MM.1S (cell line): ENCODE results near the gene MOAP1.

Experiments used
- EZH2 ChIP-seq: fragments of 300-600 bp; sonication (generic); optimal IDR thresholded peaks from 2 replicates; pipeline ENCODE3; 2017; ENCODE audit warnings: low read depth, mild to moderate bottlenecking, antibody characterized with exemption, low read length, mixed read lengths
- EZH2phosphoT487 ChIP-seq: fragments of 300-600 bp; sonication (generic); IDR thresholded peaks from 2 replicates; pipeline ENCODE4 v1.6.1; 2018; ENCODE audit warnings: antibody characterized with exemption, low read length
- TF ChIP-seq, protein P1 (sequence below): fragments of 300-600 bp; sonication (generic); IDR thresholded peaks from 2 replicates; pipeline ENCODE4 v1.5.1; 2016; ENCODE audit warnings: antibody characterized with exemption, low read length, mixed read lengths

- TF ChIP-seq, protein P1, sequence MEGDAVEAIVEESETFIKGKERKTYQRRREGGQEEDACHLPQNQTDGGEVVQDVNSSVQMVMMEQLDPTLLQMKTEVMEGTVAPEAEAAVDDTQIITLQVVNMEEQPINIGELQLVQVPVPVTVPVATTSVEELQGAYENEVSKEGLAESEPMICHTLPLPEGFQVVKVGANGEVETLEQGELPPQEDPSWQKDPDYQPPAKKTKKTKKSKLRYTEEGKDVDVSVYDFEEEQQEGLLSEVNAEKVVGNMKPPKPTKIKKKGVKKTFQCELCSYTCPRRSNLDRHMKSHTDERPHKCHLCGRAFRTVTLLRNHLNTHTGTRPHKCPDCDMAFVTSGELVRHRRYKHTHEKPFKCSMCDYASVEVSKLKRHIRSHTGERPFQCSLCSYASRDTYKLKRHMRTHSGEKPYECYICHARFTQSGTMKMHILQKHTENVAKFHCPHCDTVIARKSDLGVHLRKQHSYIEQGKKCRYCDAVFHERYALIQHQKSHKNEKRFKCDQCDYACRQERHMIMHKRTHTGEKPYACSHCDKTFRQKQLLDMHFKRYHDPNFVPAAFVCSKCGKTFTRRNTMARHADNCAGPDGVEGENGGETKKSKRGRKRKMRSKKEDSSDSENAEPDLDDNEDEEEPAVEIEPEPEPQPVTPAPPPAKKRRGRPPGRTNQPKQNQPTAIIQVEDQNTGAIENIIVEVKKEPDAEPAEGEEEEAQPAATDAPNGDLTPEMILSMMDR, result peak; percentile 20
- TF ChIP-seq EZH2 (no peak), EZH2phosphoT487 (no peak)
Observed at GRCh38 chr14:93160353-93160801, 24.3 kb downstream of the MOAP1 start.
